ENCODE results near the gene CCRL2. TPM values are rescaled to one million over a fixed set of nuclear protein-coding genes. Genes with fewer than 3 reads are reported as not detected.

Gene CCRL2
- total RNA-seq, 1 experiment from 2014 or later = not detected

DNA sequence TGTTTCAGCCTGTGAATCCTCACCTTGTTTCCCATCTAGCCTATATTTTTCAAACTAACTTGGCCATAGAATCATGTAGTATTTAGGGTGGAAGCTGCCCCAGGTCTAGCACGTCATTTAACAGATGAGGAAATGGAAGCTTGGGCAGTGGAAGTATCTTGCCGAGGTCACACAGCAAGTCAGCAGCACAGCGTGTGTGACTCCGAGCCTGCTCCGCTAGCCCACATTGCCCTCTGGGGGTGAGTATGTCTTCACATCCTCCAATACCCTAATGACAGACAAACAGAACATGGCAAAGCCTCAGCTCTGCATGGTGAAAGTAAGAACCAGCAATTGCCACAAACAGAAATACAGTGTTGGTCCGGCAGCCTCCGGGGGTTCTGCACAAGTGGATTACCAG is 38.5 kb upstream of the CCRL2 start:
- CTCF ChIA-PET = interaction anchor here (0.5 to 2.0 kb wide), 8 partner anchors 9 to 280 kb away, joined by 3 to 8 read pairs (median 4); partner anchors contain the start of gene CCR1
- peaks cover 73% of the 10 kb centered on the region for H3K27me3 Mint-ChIP-seq (ENCODE audit: unreplicated experiment)
- H3K4me1 Mint-ChIP-seq (ENCODE audit: low read depth, unreplicated experiment) = peaks cover 8% of the 10 kb centered on the region
- H3K27ac Mint-ChIP-seq (ENCODE audit: unreplicated experiment) = no peak overlapping the region
- no TSS peak for BruUV-seq (replicated peaks)
- TF ChIP-seq, protein P1, sequence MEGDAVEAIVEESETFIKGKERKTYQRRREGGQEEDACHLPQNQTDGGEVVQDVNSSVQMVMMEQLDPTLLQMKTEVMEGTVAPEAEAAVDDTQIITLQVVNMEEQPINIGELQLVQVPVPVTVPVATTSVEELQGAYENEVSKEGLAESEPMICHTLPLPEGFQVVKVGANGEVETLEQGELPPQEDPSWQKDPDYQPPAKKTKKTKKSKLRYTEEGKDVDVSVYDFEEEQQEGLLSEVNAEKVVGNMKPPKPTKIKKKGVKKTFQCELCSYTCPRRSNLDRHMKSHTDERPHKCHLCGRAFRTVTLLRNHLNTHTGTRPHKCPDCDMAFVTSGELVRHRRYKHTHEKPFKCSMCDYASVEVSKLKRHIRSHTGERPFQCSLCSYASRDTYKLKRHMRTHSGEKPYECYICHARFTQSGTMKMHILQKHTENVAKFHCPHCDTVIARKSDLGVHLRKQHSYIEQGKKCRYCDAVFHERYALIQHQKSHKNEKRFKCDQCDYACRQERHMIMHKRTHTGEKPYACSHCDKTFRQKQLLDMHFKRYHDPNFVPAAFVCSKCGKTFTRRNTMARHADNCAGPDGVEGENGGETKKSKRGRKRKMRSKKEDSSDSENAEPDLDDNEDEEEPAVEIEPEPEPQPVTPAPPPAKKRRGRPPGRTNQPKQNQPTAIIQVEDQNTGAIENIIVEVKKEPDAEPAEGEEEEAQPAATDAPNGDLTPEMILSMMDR (IDR thresholded peaks at IDR 0.05; ENCODE audit: unreplicated experiment) = no peak
- intact Hi-C loops (cut with micrococcal nuclease; ENCODE audit: unreplicated experiment) = loop anchor here (2.0 kb wide), 1 partner anchor 154 kb away; no protein-coding TSS in a partner anchor
- H3K4me3 Mint-ChIP-seq (ENCODE audit: low read depth, unreplicated experiment) = no peak overlapping the region
- H3K36me3 Mint-ChIP-seq (ENCODE audit: insufficient read depth, unreplicated experiment) = no peaks in the 10 kb centered on the region
- H3K9me3 Mint-ChIP-seq (ENCODE audit: low read depth, unreplicated experiment) = no peaks in the 10 kb centered on the region
- peak; percentile 52 for DNase-seq

DNA sequence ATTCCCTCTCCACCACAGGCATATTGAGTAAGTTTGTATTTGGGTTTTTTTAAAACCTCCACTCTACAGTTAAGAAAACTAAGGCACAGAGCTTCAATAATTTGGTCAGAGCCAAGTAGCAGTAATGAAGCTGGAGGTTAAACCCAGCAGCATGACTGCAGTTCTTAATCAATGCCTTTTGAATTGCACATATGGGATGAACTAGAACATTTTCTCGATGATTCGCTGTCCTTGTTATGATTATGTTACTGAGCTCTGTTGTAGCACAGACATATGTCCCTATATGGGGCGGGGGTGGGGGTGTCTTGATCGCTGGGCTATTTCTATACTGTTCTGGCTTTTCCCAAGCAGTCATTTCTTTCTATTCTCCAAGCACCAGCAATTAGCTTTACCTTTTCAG is 37.9 kb upstream of the CCRL2 start:
- no peak overlapping the region for H3K4me3 Mint-ChIP-seq (ENCODE audit: low read depth, unreplicated experiment)
- DNase-seq = no peak
- H3K4me1 Mint-ChIP-seq (ENCODE audit: low read depth, unreplicated experiment) = peaks cover 8% of the 10 kb centered on the region
- no TSS peak for BruUV-seq (replicated peaks)
- TF ChIP-seq, protein P1 (IDR thresholded peaks at IDR 0.05; ENCODE audit: unreplicated experiment) = no peak
- intact Hi-C loops (cut with micrococcal nuclease; ENCODE audit: unreplicated experiment) = loop anchor here (2.0 kb wide), 1 partner anchor 154 kb away; no protein-coding TSS in a partner anchor
- H3K36me3 Mint-ChIP-seq (ENCODE audit: insufficient read depth, unreplicated experiment) = no peaks in the 10 kb centered on the region
- no peak overlapping the region for H3K27ac Mint-ChIP-seq (ENCODE audit: unreplicated experiment)
- H3K9me3 Mint-ChIP-seq (ENCODE audit: low read depth, unreplicated experiment) = no peaks in the 10 kb centered on the region
- H3K27me3 Mint-ChIP-seq (ENCODE audit: unreplicated experiment) = peaks cover 74% of the 10 kb centered on the region
- CTCF ChIA-PET = interaction anchor here (0.5 to 2.0 kb wide), 8 partner anchors 8 to 280 kb away, joined by 3 to 7 read pairs (median 4); partner anchors contain the start of gene CCR1

DNA sequence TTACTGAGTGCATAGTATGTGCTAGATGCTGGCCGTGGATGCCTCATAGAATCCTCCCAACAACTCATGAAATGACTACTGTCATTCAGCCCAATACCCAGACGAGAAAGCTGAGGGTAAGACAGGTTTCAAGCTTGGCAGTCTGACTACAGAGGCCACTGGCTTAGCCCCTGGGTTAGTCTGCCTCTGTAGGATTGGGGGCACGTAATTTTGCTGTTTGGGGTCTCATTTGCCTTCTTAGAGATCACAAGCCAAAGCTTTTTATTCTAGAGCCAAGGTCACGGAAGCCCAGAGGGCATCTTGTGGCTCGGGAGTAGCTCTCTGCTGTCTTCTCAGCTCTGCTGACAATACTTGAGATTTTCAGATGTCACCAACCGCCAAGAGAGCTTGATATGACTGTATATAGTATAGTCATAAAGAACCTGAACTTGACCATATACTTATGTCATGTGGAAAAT is 37.4 kb upstream of the CCRL2 start:
- no peak overlapping the region for H3K4me3 Mint-ChIP-seq (ENCODE audit: low read depth, unreplicated experiment)
- DNase-seq = no peak
- H3K9me3 Mint-ChIP-seq (ENCODE audit: low read depth, unreplicated experiment) = no peaks in the 10 kb centered on the region
- intact Hi-C loops (cut with micrococcal nuclease; ENCODE audit: unreplicated experiment) = loop anchor here (2.0 to 10.0 kb wide), 3 partner anchors 95 to 287 kb away; no protein-coding TSS in a partner anchor
- no TSS peak for BruUV-seq (replicated peaks)
- no peaks in the 10 kb centered on the region for H3K36me3 Mint-ChIP-seq (ENCODE audit: insufficient read depth, unreplicated experiment)
- CTCF ChIA-PET = interaction anchor here (0.8 to 2.0 kb wide), 3 partner anchors 9 to 281 kb away, joined by 3 to 7 read pairs (median 3); partner anchors contain the start of gene CCR1
- peaks cover 75% of the 10 kb centered on the region for H3K27me3 Mint-ChIP-seq (ENCODE audit: unreplicated experiment)
- peaks cover 8% of the 10 kb centered on the region for H3K4me1 Mint-ChIP-seq (ENCODE audit: low read depth, unreplicated experiment)
- TF ChIP-seq, protein P1 (IDR thresholded peaks at IDR 0.05; ENCODE audit: unreplicated experiment) = no peak
- no peak overlapping the region for H3K27ac Mint-ChIP-seq (ENCODE audit: unreplicated experiment)

DNA sequence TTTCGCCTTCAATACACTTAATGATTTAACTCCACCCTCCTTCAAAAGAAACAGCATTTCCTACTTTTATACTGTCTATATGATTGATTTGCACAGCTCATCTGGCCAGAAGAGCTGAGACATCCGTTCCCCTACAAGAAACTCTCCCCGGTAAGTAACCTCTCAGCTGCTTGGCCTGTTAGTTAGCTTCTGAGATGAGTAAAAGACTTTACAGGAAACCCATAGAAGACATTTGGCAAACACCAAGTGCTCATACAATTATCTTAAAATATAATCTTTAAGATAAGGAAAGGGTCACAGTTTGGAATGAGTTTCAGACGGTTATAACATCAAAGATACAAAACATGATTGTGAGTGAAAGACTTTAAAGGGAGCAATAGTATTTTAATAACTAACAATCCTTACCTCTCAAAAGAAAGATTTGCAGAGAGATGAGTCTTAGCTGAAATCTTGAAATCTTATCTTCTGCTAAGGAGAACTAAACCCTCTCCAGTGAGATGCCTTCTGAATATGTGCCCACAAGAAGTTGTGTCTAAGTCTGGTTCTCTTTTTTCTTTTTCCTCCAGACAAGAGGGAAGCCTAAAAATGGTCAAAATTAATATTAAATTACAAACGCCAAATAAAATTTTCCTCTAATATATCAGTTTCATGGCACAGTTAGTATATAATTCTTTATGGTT is 36.1 kb upstream of the CCRL2 start, which contains the start of gene CCR5:
Gene CCR5, plus strand, starts transcription at position 108 of the 680 bp plus-strand sequence. CDS start 1,957 bp downstream, outside the sequence.
- H3K27ac Mint-ChIP-seq (ENCODE audit: unreplicated experiment) = no peak within 1 kb of the TSS

More for the DNA sequence above, 36.1 kb upstream of the CCRL2 start, which contains the start of gene CCR5:
- Mint-ChIP-seq H3K36me3 (ENCODE audit: insufficient read depth, unreplicated experiment) (no peaks in the 10 kb centered on the region), H3K4me3 (ENCODE audit: low read depth, unreplicated experiment) (no peak within 1 kb of the TSS), H3K27me3 (ENCODE audit: unreplicated experiment) (peaks cover 79% of the 10 kb centered on the region), H3K9me3 (ENCODE audit: low read depth, unreplicated experiment) (no peaks in the 10 kb centered on the region), H3K4me1 (ENCODE audit: low read depth, unreplicated experiment) (peaks cover 8% of the 10 kb centered on the region)
- no TSS peak for BruUV-seq (replicated peaks)
- CTCF ChIA-PET = interaction anchor here (0.6 to 1.6 kb wide), 4 partner anchors 156 to 1064 kb away, joined by 3 to 4 read pairs (median 3); no protein-coding TSS in a partner anchor
- DNase-seq = no peak
- TF ChIP-seq, protein P1 (IDR thresholded peaks at IDR 0.05; ENCODE audit: unreplicated experiment) = no peak
- intact Hi-C loops (cut with micrococcal nuclease; ENCODE audit: unreplicated experiment) = loop anchor here (5.0 to 10.0 kb wide), 2 partner anchors 96 to 289 kb away; no protein-coding TSS in a partner anchor
